Ascending aorta (tissue), 2 donors: ENCODE data around the gene UAP1. TPM values are rescaled to one million over a fixed set of nuclear protein-coding genes. Genes with fewer than 3 reads are reported as not detected.

Experiments used
- DNase-seq, 2 donors: peaks; one replicate each; pipeline ENCODE4 v3.0.0-alpha.2; 2019; ENCODE audit warnings: low spot score in 2 of 2
- H3K27ac ChIP-seq, 2 donors: fragments of 200-600 bp; sonication (generic); one replicate each; pipeline ENCODE4 v1.5.1; 2016 to 2017; ENCODE audit warnings: mild to moderate bottlenecking in 1 of 2
- H3K27me3 ChIP-seq: fragments of 200-600 bp; sonication (generic); one replicate; pipeline ENCODE4 v1.5.1; 2017
- H3K36me3 ChIP-seq, 2 donors: fragments of 200-600 bp; sonication (generic); one replicate each; pipeline ENCODE4 v1.5.1; 2016
- H3K4me1 ChIP-seq, 2 donors: fragments of 200-600 bp; sonication (generic); one replicate each; pipeline ENCODE4 v1.5.1; 2016 to 2017; ENCODE audit warnings: mild to moderate bottlenecking in 1 of 2
- H3K4me3 ChIP-seq, 2 donors: fragments of 200-600 bp; sonication (generic); one replicate each; pipeline ENCODE4 v1.5.1; 2016 to 2017; ENCODE audit warnings: mild to moderate bottlenecking in 1 of 2
- H3K9me3 ChIP-seq, 2 donors: fragments of 200-600 bp; sonication (generic); one replicate each; pipeline ENCODE4 v1.5.1; 2016
- CTCF ChIP-seq, 3 experiments: fragments of 200-600 bp in 2 of 3; fragments of 450-650 bp in 1 of 3; sonication (generic) in 2 of 3; IDR thresholded peaks; one replicate each; pipeline ENCODE4 v1.5.1; 2016 to 2019; ENCODE audit warnings: antibody characterized with exemption in 3 of 3, mild to moderate bottlenecking in 1 of 3, moderate library complexity in 1 of 3
- intact Hi-C: fragments of 100-400 bp; cut with DNase I; formaldehyde crosslinking; loops from one replicate; pipeline ENCODE4 v1.15.1; 2023
- total RNA-seq: library from RNA; depleted of rRNA; stranded (reverse); fragments of >200 nt; gene quantifications from one replicate; pipeline ENCODE4 v1.1.0, GENCODE V29; 2016

UAP1 gene
- total RNA-seq, 1 donor from 2014 or later = 32.7 TPM

GRCh38 chr1:162627662-162628296 lies 66.3 kb downstream of the UAP1 start:
- peaks cover 0 to 12% of the 10 kb centered on the region in 2 donors for H3K4me1 ChIP-seq
- TF ChIP-seq CTCF (IDR thresholded peaks at IDR 0.05) = peak in 2 of 3 experiments; percentile 18 to 43
- no peaks in the 10 kb centered on the region for H3K36me3 ChIP-seq
- no peaks in the 10 kb centered on the region for H3K9me3 ChIP-seq
- no peaks in the 10 kb centered on the region for H3K27me3 ChIP-seq
- H3K27ac ChIP-seq = peak overlapping the region; percentile 56 to 58
- no peak for DNase-seq
- intact Hi-C loops = no loop called here
- no peak overlapping the region for H3K4me3 ChIP-seq

GRCh38 chr1:162629077-162629627 lies 67.6 kb downstream of the UAP1 start:
- no peaks in the 10 kb centered on the region for H3K27me3 ChIP-seq
- no peak for TF ChIP-seq CTCF (IDR thresholded peaks at IDR 0.05)
- no peaks in the 10 kb centered on the region for H3K36me3 ChIP-seq
- H3K9me3 ChIP-seq = no peaks in the 10 kb centered on the region
- H3K4me3 ChIP-seq = no peak overlapping the region
- no peak for DNase-seq
- peaks cover 0 to 12% of the 10 kb centered on the region in 2 donors for H3K4me1 ChIP-seq
- intact Hi-C loops = no loop called here
- peak overlapping the region in 1 of 2 donors; percentile 90 for H3K27ac ChIP-seq

- no peak overlapping the region for H3K4me3 ChIP-seq
- H3K4me1 ChIP-seq = peaks cover 0 to 12% of the 10 kb centered on the region in 2 donors
- H3K27me3 ChIP-seq = no peaks in the 10 kb centered on the region
- TF ChIP-seq CTCF (IDR thresholded peaks at IDR 0.05) = no peak
- intact Hi-C loops = loop anchor here (5.0 kb wide), 2 partner anchors 43 to 103 kb away; no protein-coding TSS in a partner anchor
- H3K36me3 ChIP-seq = no peaks in the 10 kb centered on the region
- no peak for DNase-seq
- peak overlapping the region; percentile 87 to 90 for H3K27ac ChIP-seq
- no peaks in the 10 kb centered on the region for H3K9me3 ChIP-seq
Measured at GRCh38 chr1:162629651-162630050, 68.1 kb downstream of the UAP1 start.

GRCh38 chr1:162631546-162632191 lies 70.1 kb downstream of the UAP1 start:
- Histone ChIP-seq H3K9me3 (no peaks in the 10 kb centered on the region), H3K27me3 (no peaks in the 10 kb centered on the region), H3K4me1 (peaks cover 0 to 19% of the 10 kb centered on the region in 2 donors), H3K36me3 (no peaks in the 10 kb centered on the region), H3K27ac (peak overlapping the region; percentile 87 to 90), H3K4me3 (peak overlapping the region; percentile 58 to 70)
- TF ChIP-seq CTCF (IDR thresholded peaks at IDR 0.05) = no peak
- intact Hi-C loops = loop anchor here (1.0 to 5.0 kb wide), 4 partner anchors 18 to 101 kb away; no protein-coding TSS in a partner anchor
- DNase-seq = no peak

GRCh38 chr1:162632217-162632666 lies 70.7 kb downstream of the UAP1 start, which contains the start of gene DDR2:
Gene DDR2 (plus strand): TSS chr1:162632464. CDS start chr1:162719064, 86,600 bp downstream.
- H3K4me3 ChIP-seq = peak within 1 kb of the TSS; percentile 58 to 70
- intact Hi-C loops = loop anchor here (1.0 to 5.0 kb wide), 4 partner anchors 19 to 100 kb away; no protein-coding TSS in a partner anchor
- DNase-seq = peak in 1 of 2 donors; percentile 91
- H3K4me1 ChIP-seq = peaks cover 0 to 20% of the 10 kb centered on the region in 2 donors
- H3K9me3 ChIP-seq = no peaks in the 10 kb centered on the region
- H3K27ac ChIP-seq = peak within 1 kb of the TSS; percentile 87 to 90
- no peak for TF ChIP-seq CTCF (IDR thresholded peaks at IDR 0.05)
- no peaks in the 10 kb centered on the region for H3K27me3 ChIP-seq
- H3K36me3 ChIP-seq = no peaks in the 10 kb centered on the region
